ENCODE results near the gene GPRC5A. TPM values are rescaled to one million over a fixed set of nuclear protein-coding genes. Genes with fewer than 3 reads are reported as not detected.

GPRC5A gene
- total RNA-seq, 3 donors from 2014 or later (not counting 1 experiment from before 2014, with no cell fraction given), result 0.09 to 0.28 TPM; not detected in 1

- no peaks in the 10 kb centered on the region for H3K4me1 ChIP-seq (ENCODE audit: control insufficient read depth, insufficient read depth, low read length)
- DNase-seq (no peak), ATAC-seq (no peak)
- intact Hi-C loops (cut with micrococcal nuclease), result no loop called here
- WGBS (ENCODE audit: insufficient coverage), result 56% methylated on average over 6 of the region's 6 CpGs
- H3K9me3 ChIP-seq (ENCODE audit: control insufficient read depth, insufficient read depth, low read length), result no peaks in the 10 kb centered on the region
- no peak for TF ChIP-seq CTCF (IDR thresholded peaks at IDR 0.05)
- no peaks in the 10 kb centered on the region for H3K27me3 ChIP-seq (ENCODE audit: control insufficient read depth, insufficient read depth, low read length)
- no peak overlapping the region for H3K27ac ChIP-seq (ENCODE audit: low read length)
- Mint-ChIP-seq H3K27ac (no peak overlapping the region), H3K4me3 (no peak overlapping the region), H3K4me1 (peaks cover 0 to 4% of the 10 kb centered on the region in 2 donors), H3K9me3 (no peaks in the 10 kb centered on the region), H3K27me3 (ENCODE audit: low read depth in 2 of 2) (peaks cover 0 to 5% of the 10 kb centered on the region in 2 donors), H3K36me3 (no peaks in the 10 kb centered on the region)
- H3K36me3 ChIP-seq (ENCODE audit: control insufficient read depth, insufficient read depth, low read length), result no peaks in the 10 kb centered on the region
- no peak overlapping the region for H3K4me3 ChIP-seq (ENCODE audit: low read length)
These were observed 10.8 kb upstream of the GPRC5A start for GRCh38 chr12:12880537-12880936.

- no peaks in the 10 kb centered on the region for H3K36me3 ChIP-seq (ENCODE audit: control insufficient read depth, insufficient read depth, low read length)
- H3K27ac Mint-ChIP-seq, result no peak overlapping the region
- no peaks in the 10 kb centered on the region for H3K27me3 ChIP-seq (ENCODE audit: control insufficient read depth, insufficient read depth, low read length)
- DNase-seq (no peak), ATAC-seq (no peak)
- H3K27ac ChIP-seq (ENCODE audit: low read length), result no peak overlapping the region
- H3K9me3 Mint-ChIP-seq, result no peaks in the 10 kb centered on the region
- intact Hi-C loops (cut with micrococcal nuclease), result no loop called here
- no peaks in the 10 kb centered on the region for H3K4me1 ChIP-seq (ENCODE audit: control insufficient read depth, insufficient read depth, low read length)
- H3K36me3 Mint-ChIP-seq, result no peaks in the 10 kb centered on the region
- H3K27me3 Mint-ChIP-seq (ENCODE audit: low read depth in 2 of 2), result peaks cover 6 to 9% of the 10 kb centered on the region in 2 donors
- H3K9me3 ChIP-seq (ENCODE audit: control insufficient read depth, insufficient read depth, low read length), result no peaks in the 10 kb centered on the region
- H3K4me3 Mint-ChIP-seq, result no peak overlapping the region
- H3K4me1 Mint-ChIP-seq, result peaks cover 0 to 4% of the 10 kb centered on the region in 2 donors
- 64% methylated on average over 10 of the region's 11 CpGs for WGBS (ENCODE audit: insufficient coverage)
- no peak for TF ChIP-seq CTCF (IDR thresholded peaks at IDR 0.05)
- no peak overlapping the region for H3K4me3 ChIP-seq (ENCODE audit: low read length)
These were observed 10.0 kb upstream of the GPRC5A start for GRCh38 chr12:12881151-12881909.

- no peak overlapping the region for H3K27ac ChIP-seq (ENCODE audit: low read length)
- no peaks in the 10 kb centered on the region for H3K9me3 ChIP-seq (ENCODE audit: control insufficient read depth, insufficient read depth, low read length)
- DNase-seq (no peak), ATAC-seq (no peak)
- peaks cover 0 to 4% of the 10 kb centered on the region in 2 donors for H3K4me1 Mint-ChIP-seq
- WGBS (ENCODE audit: insufficient coverage), result 84% methylated on average over 5 of the region's 5 CpGs
- no peak overlapping the region for H3K27ac Mint-ChIP-seq
- H3K9me3 Mint-ChIP-seq, result no peaks in the 10 kb centered on the region
- no peak for TF ChIP-seq CTCF (IDR thresholded peaks at IDR 0.05)
- H3K27me3 ChIP-seq (ENCODE audit: control insufficient read depth, insufficient read depth, low read length), result no peaks in the 10 kb centered on the region
- H3K27me3 Mint-ChIP-seq (ENCODE audit: low read depth in 2 of 2), result peaks cover 7 to 9% of the 10 kb centered on the region in 2 donors
- no peaks in the 10 kb centered on the region for H3K4me1 ChIP-seq (ENCODE audit: control insufficient read depth, insufficient read depth, low read length)
- H3K4me3 ChIP-seq (ENCODE audit: low read length), result no peak overlapping the region
- H3K36me3 Mint-ChIP-seq, result no peaks in the 10 kb centered on the region
- no peaks in the 10 kb centered on the region for H3K36me3 ChIP-seq (ENCODE audit: control insufficient read depth, insufficient read depth, low read length)
- intact Hi-C loops (cut with micrococcal nuclease), result no loop called here
- no peak overlapping the region for H3K4me3 Mint-ChIP-seq
These were observed 9.1 kb upstream of the GPRC5A start for GRCh38 chr12:12882288-12882687.
